Thymus (tissue), 11 donors: ENCODE data around the gene CUBN. TPM values are rescaled to one million over a fixed set of nuclear protein-coding genes. Genes with fewer than 3 reads are reported as not detected.

Experiments
- DNase-seq, 9 donors: peaks; one replicate each; pipeline ENCODE4 v3.0.0-alpha.2; 2013; ENCODE audit warnings: low spot score in 9 of 9, low read depth in 6 of 9, missing footprints in 1 of 9
- H3K27ac ChIP-seq, 2 donors: one replicate each; pipeline ENCODE4 v1.5.1; 2013; ENCODE audit warnings: control low read depth in 1 of 2, low read depth in 1 of 2, low read length in 1 of 2, mild to moderate bottlenecking in 1 of 2, moderate library complexity in 1 of 2
- H3K27me3 ChIP-seq, 2 donors: one replicate each; pipeline ENCODE4 v1.5.1; 2013; ENCODE audit warnings: low read length in 1 of 2; ENCODE audit not compliant: control insufficient read depth in 2 of 2, insufficient read depth in 1 of 2
- H3K36me3 ChIP-seq, 2 donors: one replicate each; pipeline ENCODE4 v1.5.1; 2013; ENCODE audit warnings: low read length in 1 of 2, mild to moderate bottlenecking in 1 of 2, moderate library complexity in 1 of 2; ENCODE audit not compliant: control insufficient read depth in 2 of 2, insufficient read depth in 2 of 2
- H3K4me1 ChIP-seq, 2 donors: one replicate each; pipeline ENCODE4 v1.5.1; 2013; ENCODE audit warnings: low read length in 2 of 2; ENCODE audit not compliant: control insufficient read depth in 2 of 2, insufficient read depth in 2 of 2
- H3K4me3 ChIP-seq, 2 donors: one replicate each; pipeline ENCODE4 v1.5.1; 2013; ENCODE audit warnings: low read length in 2 of 2, control low read depth in 1 of 2, mild to moderate bottlenecking in 1 of 2
- H3K9me3 ChIP-seq, 2 donors: one replicate each; pipeline ENCODE4 v1.5.1; 2013; ENCODE audit warnings: low read length in 1 of 2, mild to moderate bottlenecking in 1 of 2; ENCODE audit not compliant: control insufficient read depth in 2 of 2, insufficient read depth in 1 of 2
- WGBS: extraction: QIAGEN DNeasy Blood & Tissue Kit; methylation state at CpG from one replicate; pipeline ENCODE4 v1.1.7; 2013; 5-methylcytosine and 5-hydroxymethylcytosine counted together
- polyA plus RNA-seq: library from polyadenylated mRNA; stranded (reverse); fragments of 200-250 nt; gene quantifications from one replicate; pipeline ENCODE4 v1.2.3, GENCODE V29; 2013
- total RNA-seq: library from RNA; stranded (reverse); fragments of 120-200 nt; gene quantifications from one replicate; pipeline ENCODE4 v1.2.4, GENCODE V29; 2013
- donor health status: healthy.

CUBN gene
- total and polyA plus RNA-seq, 2 donors, result 1.7 to 1.8 TPM

GRCh38 chr10:17134282-17134681 lies 4.7 kb upstream of the CUBN start:
- no peak overlapping the region for H3K4me3 ChIP-seq
- WGBS, result 100% methylated on average over 2 of the region's 2 CpGs

GRCh38 chr10:17128261-17128660 lies 1.4 kb downstream of the CUBN start:
- WGBS, result 98% methylated on average over 3 of the region's 3 CpGs
- no peak overlapping the region for H3K4me3 ChIP-seq
- H3K36me3 ChIP-seq, result no peaks in the 10 kb centered on the region
- no peaks in the 10 kb centered on the region for H3K9me3 ChIP-seq
- H3K4me1 ChIP-seq, result no peaks in the 10 kb centered on the region
- H3K27me3 ChIP-seq, result no peaks in the 10 kb centered on the region
- DNase-seq, result no peak
- H3K27ac ChIP-seq, result no peak overlapping the region

More at GRCh38 chr10:17134282-17134681, 4.7 kb upstream of the CUBN start:
- Histone ChIP-seq H3K36me3 (no peaks in the 10 kb centered on the region), H3K27ac (no peak overlapping the region), H3K9me3 (no peaks in the 10 kb centered on the region), H3K27me3 (no peaks in the 10 kb centered on the region), H3K4me1 (no peaks in the 10 kb centered on the region)
- DNase-seq, result no peak

- Histone ChIP-seq H3K36me3 (no peaks in the 10 kb centered on the region), H3K4me3 (no peak overlapping the region), H3K27ac (no peak overlapping the region), H3K4me1 (no peaks in the 10 kb centered on the region), H3K27me3 (no peaks in the 10 kb centered on the region), H3K9me3 (no peaks in the 10 kb centered on the region)
- 97% methylated on average over 5 of the region's 5 CpGs for WGBS
- DNase-seq, result no peak
These were observed 3.3 kb downstream of the CUBN start for GRCh38 chr10:17126327-17126726.

GRCh38 chr10:17125206-17125893 lies 4.3 kb downstream of the CUBN start:
- Histone ChIP-seq H3K27me3 (no peaks in the 10 kb centered on the region), H3K36me3 (no peaks in the 10 kb centered on the region), H3K4me3 (no peak overlapping the region), H3K4me1 (no peaks in the 10 kb centered on the region), H3K9me3 (no peaks in the 10 kb centered on the region), H3K27ac (no peak overlapping the region)
- 78% methylated on average over 5 of the region's 5 CpGs for WGBS
- no peak for DNase-seq

GRCh38 chr10:17123961-17124360 lies 5.7 kb downstream of the CUBN start:
- H3K36me3 ChIP-seq, result no peaks in the 10 kb centered on the region
- no peaks in the 10 kb centered on the region for H3K27me3 ChIP-seq
- 95% methylated on average over 3 of the region's 3 CpGs for WGBS
- no peak overlapping the region for H3K27ac ChIP-seq
- H3K4me1 ChIP-seq, result no peaks in the 10 kb centered on the region
- no peak for DNase-seq
- H3K9me3 ChIP-seq, result no peaks in the 10 kb centered on the region
- H3K4me3 ChIP-seq, result no peak overlapping the region

GRCh38 chr10:17122726-17123661 lies 6.6 kb downstream of the CUBN start:
- Histone ChIP-seq H3K4me3 (no peak overlapping the region), H3K36me3 (no peaks in the 10 kb centered on the region), H3K27ac (no peak overlapping the region), H3K4me1 (no peaks in the 10 kb centered on the region), H3K9me3 (no peaks in the 10 kb centered on the region), H3K27me3 (no peaks in the 10 kb centered on the region)
- DNase-seq, result no peak
- 96% methylated on average over 5 of the region's 5 CpGs for WGBS

GRCh38 chr10:17122052-17122451 lies 7.6 kb downstream of the CUBN start:
- H3K4me3 ChIP-seq, result no peak overlapping the region

GRCh38 chr10:17120694-17121093 lies 8.9 kb downstream of the CUBN start:
- Histone ChIP-seq H3K36me3 (no peaks in the 10 kb centered on the region), H3K9me3 (no peaks in the 10 kb centered on the region), H3K4me1 (no peaks in the 10 kb centered on the region), H3K27ac (no peak overlapping the region), H3K4me3 (no peak overlapping the region), H3K27me3 (no peaks in the 10 kb centered on the region)
- no peak for DNase-seq
- WGBS, result 92% methylated on average over 3 of the region's 3 CpGs

More at GRCh38 chr10:17122052-17122451, 7.6 kb downstream of the CUBN start:
- WGBS, result 98% methylated on average over 2 of the region's 2 CpGs
- H3K9me3 ChIP-seq, result no peaks in the 10 kb centered on the region
- H3K36me3 ChIP-seq, result no peaks in the 10 kb centered on the region
- no peaks in the 10 kb centered on the region for H3K4me1 ChIP-seq
- no peaks in the 10 kb centered on the region for H3K27me3 ChIP-seq
- DNase-seq, result no peak
- no peak overlapping the region for H3K27ac ChIP-seq

- no peak for DNase-seq
- 95% methylated on average over 3 of the region's 3 CpGs for WGBS
- Histone ChIP-seq H3K27ac (no peak overlapping the region), H3K4me3 (no peak overlapping the region), H3K4me1 (peaks cover 5 to 6% of the 10 kb centered on the region in 2 donors), H3K9me3 (peaks cover 0 to 4% of the 10 kb centered on the region in 2 donors), H3K27me3 (no peaks in the 10 kb centered on the region), H3K36me3 (no peaks in the 10 kb centered on the region)
These were observed 9.8 kb downstream of the CUBN start for GRCh38 chr10:17119845-17120244.
